SHP77 (cell line): ENCODE results near the gene PLEKHG2.

Experiments
- DNase-seq, 2 experiments: peaks; one replicate each; lab custom pipeline; 2025; lab: John Stamatoyannopoulos, UW

The PLEKHG2 gene

GRCh38 chr19:39385629-39386411, 26.6 kb upstream of the PLEKHG2 start:
- DNase-seq = no peak

- no peak for DNase-seq
Measured at GRCh38 chr19:39386557-39386956, 25.9 kb upstream of the PLEKHG2 start.

GRCh38 chr19:39388657-39389056, 23.8 kb upstream of the PLEKHG2 start:
- no peak for DNase-seq

- DNase-seq = no peak
Measured at GRCh38 chr19:39389631-39390414, 22.6 kb upstream of the PLEKHG2 start.

- no peak for DNase-seq
Measured at GRCh38 chr19:39390451-39390750, 22.1 kb upstream of the PLEKHG2 start.

- peak; percentile 100 for DNase-seq
Measured at GRCh38 chr19:39390751-39391437, 21.6 kb upstream of the PLEKHG2 start, which contains the start of the genes MED29 and PAF1. MED29 (plus strand) TSS chr19:39391378; CDS start chr19:39391423, 45 bp downstream. PAF1 (minus strand) TSS chr19:39391106; CDS start chr19:39390864, 242 bp downstream.

- peak; percentile 75 to 80 for DNase-seq
Measured at GRCh38 chr19:39397360-39398296, 14.8 kb upstream of the PLEKHG2 start.

GRCh38 chr19:39398297-39398864, 14.1 kb upstream of the PLEKHG2 start:
- no peak for DNase-seq

- no peak for DNase-seq
Measured at GRCh38 chr19:39399668-39400050, 12.8 kb upstream of the PLEKHG2 start.

GRCh38 chr19:39400061-39400460, 12.4 kb upstream of the PLEKHG2 start:
- no peak for DNase-seq

- DNase-seq = no peak
Measured at GRCh38 chr19:39401070-39401548, 11.4 kb upstream of the PLEKHG2 start.

GRCh38 chr19:39401549-39402345, 10.7 kb upstream of the PLEKHG2 start:
- DNase-seq = no peak

GRCh38 chr19:39402346-39403300, 9.8 kb upstream of the PLEKHG2 start:
- DNase-seq = peak; percentile 81 to 87

GRCh38 chr19:39403331-39404312, 8.8 kb upstream of the PLEKHG2 start:
- DNase-seq = peak; percentile 42 to 74

- DNase-seq = no peak
Measured at GRCh38 chr19:39405261-39405957, 7.1 kb upstream of the PLEKHG2 start.

- DNase-seq = no peak
Measured at GRCh38 chr19:39405958-39406655, 6.4 kb upstream of the PLEKHG2 start.
